HG02588 (cell line): ENCODE measurements around the gene AKR7A2.

Source experiments
- ATAC-seq: cut with Tn5 transposase; IDR thresholded peaks from one replicate; pipeline ENCODE4 v1.9.1; 2021; ENCODE audit warnings: mild to moderate bottlenecking, moderate library complexity; ENCODE audit not compliant: unreplicated experiment

AKR7A2 gene

GRCh38 chr1:19311931-19312781 is at the start of gene AKR7A2, which contains the start of gene SLC66A1:
AKR7A2 (minus strand) TSS chr1:19312144; CDS start chr1:19312124, 20 bp downstream.
SLC66A1 (plus strand) TSS chr1:19312326; CDS start chr1:19317678, 5,352 bp downstream.
- peak; percentile 77 for ATAC-seq

GRCh38 chr1:19360843-19361610 is 49.1 kb upstream of the AKR7A2 start:
- ATAC-seq = no peak

GRCh38 chr1:19360432-19360831 is 48.5 kb upstream of the AKR7A2 start:
- no peak for ATAC-seq

GRCh38 chr1:19360016-19360415 is 48.1 kb upstream of the AKR7A2 start:
- ATAC-seq = no peak

- no peak for ATAC-seq
Observed at GRCh38 chr1:19359357-19359756, 47.4 kb upstream of the AKR7A2 start.

GRCh38 chr1:19358710-19359109 is 46.8 kb upstream of the AKR7A2 start:
- ATAC-seq = no peak

GRCh38 chr1:19357299-19357986 is 45.5 kb upstream of the AKR7A2 start:
- no peak for ATAC-seq

GRCh38 chr1:19356266-19356665 is 44.3 kb upstream of the AKR7A2 start:
- ATAC-seq = no peak

- no peak for ATAC-seq
Observed at GRCh38 chr1:19354531-19354981, 42.6 kb upstream of the AKR7A2 start.

- no peak for ATAC-seq
Observed at GRCh38 chr1:19353596-19353995, 41.7 kb upstream of the AKR7A2 start.

- ATAC-seq = no peak
Observed at GRCh38 chr1:19352839-19353238, 40.9 kb upstream of the AKR7A2 start.

GRCh38 chr1:19351873-19352272 is 39.9 kb upstream of the AKR7A2 start:
- ATAC-seq = no peak

- no peak for ATAC-seq
Observed at GRCh38 chr1:19350566-19350965, 38.6 kb upstream of the AKR7A2 start.

GRCh38 chr1:19349999-19350398 is 38.1 kb upstream of the AKR7A2 start:
- ATAC-seq = no peak

GRCh38 chr1:19348441-19349198 is 36.7 kb upstream of the AKR7A2 start:
- no peak for ATAC-seq

- no peak for ATAC-seq
Observed at GRCh38 chr1:19347533-19348172, 35.7 kb upstream of the AKR7A2 start.

- ATAC-seq = no peak
Observed at GRCh38 chr1:19346026-19346425, 34.1 kb upstream of the AKR7A2 start.

GRCh38 chr1:19345391-19345790 is 33.4 kb upstream of the AKR7A2 start:
- ATAC-seq = no peak

GRCh38 chr1:19344831-19345230 is 32.9 kb upstream of the AKR7A2 start:
- ATAC-seq = no peak

- no peak for ATAC-seq
Observed at GRCh38 chr1:19344372-19344810, 32.4 kb upstream of the AKR7A2 start.
